COLO668 (cell line): ENCODE data around the gene MYADML2.
"Not testable (repeated sequence)": the region's sequence is repeated elsewhere in the genome, so short reads cannot be mapped to it uniquely, and the experiment has no call there.

Source experiments
- DNase-seq: peaks from one replicate; lab custom pipeline; 2025; ENCODE audit not compliant: unreplicated experiment; lab: John Stamatoyannopoulos, UW

Gene MYADML2

GRCh38 chr17:81947189-81947588, at the start of gene MYADML2:
TSS of gene MYADML2 (minus strand) at chr17:81947233. CDS start at chr17:81941741, 5,492 bp downstream.
- no peak for DNase-seq

- no peak for DNase-seq
These were observed 49.3 kb upstream of the MYADML2 start for GRCh38 chr17:81996232-81996756.

GRCh38 chr17:81995463-81996231, 48.6 kb upstream of the MYADML2 start:
- no peak for DNase-seq

- DNase-seq, result no peak
These were observed 47.8 kb upstream of the MYADML2 start for GRCh38 chr17:81994593-81995462.

GRCh38 chr17:81993729-81994592, 46.9 kb upstream of the MYADML2 start:
- no peak for DNase-seq

- no peak for DNase-seq
These were observed 45.5 kb upstream of the MYADML2 start for GRCh38 chr17:81992306-81993102.

GRCh38 chr17:81991684-81992305, 44.8 kb upstream of the MYADML2 start:
- peak; percentile 64 for DNase-seq

GRCh38 chr17:81990836-81991683, 44.0 kb upstream of the MYADML2 start:
- no peak for DNase-seq

GRCh38 chr17:81987161-81987770, 40.2 kb upstream of the MYADML2 start:
- DNase-seq, result no peak

GRCh38 chr17:81986606-81987005, 39.6 kb upstream of the MYADML2 start:
- no peak for DNase-seq

GRCh38 chr17:81984773-81985410, 37.9 kb upstream of the MYADML2 start:
- no peak for DNase-seq

- DNase-seq, result no peak
These were observed 36.8 kb upstream of the MYADML2 start for GRCh38 chr17:81983639-81984373.

- no peak for DNase-seq
These were observed 36.1 kb upstream of the MYADML2 start for GRCh38 chr17:81983011-81983638.

GRCh38 chr17:81981511-81981910, 34.5 kb upstream of the MYADML2 start:
- DNase-seq, result not testable (repeated sequence)

- DNase-seq, result no peak
These were observed 33.8 kb upstream of the MYADML2 start for GRCh38 chr17:81980707-81981343.

- DNase-seq, result no peak
These were observed 33.1 kb upstream of the MYADML2 start for GRCh38 chr17:81980122-81980521.
